ENCODE measurements around the gene TTC7B. TPM values are rescaled to one million over a fixed set of nuclear protein-coding genes. Genes with fewer than 3 reads are reported as not detected.

The TTC7B gene
- total and polyA plus RNA-seq, 2 donors (not counting 1 experiment from before 2014, with no cell fraction given): 0.36 to 3.2 TPM

- H3K4me3 Mint-ChIP-seq: no peak overlapping the region
- 95% methylated on average over 15 of the region's 20 CpGs for WGBS (ENCODE audit: insufficient coverage)
- H3K27ac Mint-ChIP-seq: no peak overlapping the region
- no peaks in the 10 kb centered on the region for H3K27me3 Mint-ChIP-seq
- Histone ChIP-seq H4K20me1 (ENCODE audit: control insufficient read depth, insufficient read depth, low read length, poor library complexity, severe bottlenecking) (no peaks in the 10 kb centered on the region), H2AFZ (ENCODE audit: insufficient read depth, low read depth, low read length, poor library complexity, severe bottlenecking) (no peak overlapping the region), H3K79me2 (ENCODE audit: control insufficient read depth, insufficient read depth, low read length) (no peaks in the 10 kb centered on the region), H3K27me3 (replicated peaks in 1 of 4; ENCODE audit: control extremely low read depth in 1 of 4, control insufficient read depth in 3 of 4, insufficient read depth in 4 of 4, low read length in 3 of 4) (no peaks in the 10 kb centered on the region), H3K4me1 (ENCODE audit: control insufficient read depth in 2 of 2, insufficient read depth in 2 of 2, low read length in 2 of 2) (no peaks in the 10 kb centered on the region), H3K9me3 (ENCODE audit: control extremely low read depth in 1 of 3, control insufficient read depth in 2 of 3, insufficient read depth in 1 of 3, low read length in 2 of 3) (no peaks in the 10 kb centered on the region), H3K9ac (ENCODE audit: low read length) (no peak overlapping the region), H3K27ac (ENCODE audit: low read length in 2 of 2) (no peak overlapping the region), H3K4me2 (replicated peaks; ENCODE audit: low read depth, low read length, poor library complexity, severe bottlenecking) (no peak overlapping the region), H3K4me3 (ENCODE audit: control extremely low read depth in 1 of 5, extremely low read depth in 1 of 5, insufficient read depth in 1 of 5, low read depth in 2 of 5, low read length in 4 of 5) (no peak overlapping the region), H3K36me3 (replicated peaks in 1 of 2; ENCODE audit: control extremely low read depth in 1 of 2, control insufficient read depth in 1 of 2, extremely low read depth in 1 of 2, insufficient read depth in 2 of 2, low read length in 1 of 2) (no peaks in the 10 kb centered on the region)
- ChIA-PET CTCF (no interaction called here), POLR2A (no interaction called here)
- no peak for TF ChIP-seq CTCF (IDR thresholded peaks at IDR 0.05)
- no peak for TF ChIP-seq EZH2 (IDR thresholded peaks at IDR 0.05; ENCODE audit: borderline replicate concordance, insufficient read depth, low read depth, low read length, poor library complexity, severe bottlenecking)
- no peaks in the 10 kb centered on the region for H3K9me3 Mint-ChIP-seq (ENCODE audit: insufficient read depth)
- no peaks in the 10 kb centered on the region for H3K4me1 Mint-ChIP-seq
- intact Hi-C loops (cut with micrococcal nuclease): no loop called here
- no peak for DNase-seq
- no peak for ATAC-seq (ENCODE audit: low read depth)
Measured at GRCh38 chr14:90580377-90581335, 235.6 kb downstream of the TTC7B start.

GRCh38 chr14:90579816-90580215, 236.4 kb downstream of the TTC7B start:
- Mint-ChIP-seq H3K27me3 (no peaks in the 10 kb centered on the region), H3K4me3 (no peak overlapping the region), H3K4me1 (no peaks in the 10 kb centered on the region), H3K9me3 (ENCODE audit: insufficient read depth) (no peaks in the 10 kb centered on the region), H3K27ac (no peak overlapping the region)
- Histone ChIP-seq H4K20me1 (ENCODE audit: control insufficient read depth, insufficient read depth, low read length, poor library complexity, severe bottlenecking) (no peaks in the 10 kb centered on the region), H3K4me2 (replicated peaks; ENCODE audit: low read depth, low read length, poor library complexity, severe bottlenecking) (no peak overlapping the region), H3K4me3 (ENCODE audit: control extremely low read depth in 1 of 5, extremely low read depth in 1 of 5, insufficient read depth in 1 of 5, low read depth in 2 of 5, low read length in 4 of 5) (no peak overlapping the region), H3K9me3 (ENCODE audit: control extremely low read depth in 1 of 3, control insufficient read depth in 2 of 3, insufficient read depth in 1 of 3, low read length in 2 of 3) (no peaks in the 10 kb centered on the region), H3K27ac (ENCODE audit: low read length in 2 of 2) (no peak overlapping the region), H3K9ac (ENCODE audit: low read length) (no peak overlapping the region), H3K79me2 (ENCODE audit: control insufficient read depth, insufficient read depth, low read length) (no peaks in the 10 kb centered on the region), H3K4me1 (ENCODE audit: control insufficient read depth in 2 of 2, insufficient read depth in 2 of 2, low read length in 2 of 2) (no peaks in the 10 kb centered on the region), H2AFZ (ENCODE audit: insufficient read depth, low read depth, low read length, poor library complexity, severe bottlenecking) (no peak overlapping the region), H3K36me3 (replicated peaks in 1 of 2; ENCODE audit: control extremely low read depth in 1 of 2, control insufficient read depth in 1 of 2, extremely low read depth in 1 of 2, insufficient read depth in 2 of 2, low read length in 1 of 2) (no peaks in the 10 kb centered on the region), H3K27me3 (replicated peaks in 1 of 4; ENCODE audit: control extremely low read depth in 1 of 4, control insufficient read depth in 3 of 4, insufficient read depth in 4 of 4, low read length in 3 of 4) (no peaks in the 10 kb centered on the region)
- WGBS (ENCODE audit: insufficient coverage): 94% methylated on average over 9 of the region's 9 CpGs
- ChIA-PET POLR2A (no interaction called here), CTCF (no interaction called here)
- intact Hi-C loops (cut with micrococcal nuclease): no loop called here
- TF ChIP-seq CTCF (IDR thresholded peaks at IDR 0.05) (no peak), EZH2 (IDR thresholded peaks at IDR 0.05; ENCODE audit: borderline replicate concordance, insufficient read depth, low read depth, low read length, poor library complexity, severe bottlenecking) (no peak)
- ATAC-seq (ENCODE audit: low read depth): no peak
- no peak for DNase-seq
